Suppressor macrophage (primary cell): ENCODE results near the gene RTL3.

Experiments
- DNase-seq, 4 experiments: peaks; one replicate each; pipeline ENCODE4 v3.0.0-alpha.2; 2020 to 2022

Gene RTL3

GRCh38 chrX:78619834-78620233, 39.3 kb downstream of the RTL3 start:
- no peak for DNase-seq

- no peak for DNase-seq
Observed at GRCh38 chrX:78618987-78619386, 40.1 kb downstream of the RTL3 start.

GRCh38 chrX:78614264-78614663, 44.9 kb downstream of the RTL3 start:
- DNase-seq, result no peak
